Adrenal gland (tissue), 12 donors: ENCODE results near the gene CDCA7. TPM values are rescaled to one million over a fixed set of nuclear protein-coding genes. Genes with fewer than 3 reads are reported as not detected.
"Not testable (repeated sequence)": the region's sequence is repeated elsewhere in the genome, so short reads cannot be mapped to it uniquely, and the experiment has no call there.

ENCODE experiments used
- DNase-seq, 7 donors: peaks; one replicate each; pipeline ENCODE4 v3.0.0-alpha.2; 2019 to 2020
- H3K27ac ChIP-seq, 5 donors: fragments of 200-600 bp; sonication (generic) in 4 of 5; 1 replicate in 3 of 5; 2 replicates in 2 of 5; pipeline versions ENCODE4 v1.5.1 to v1.8.0; 2016 to 2020; ENCODE audit warnings: mild to moderate bottlenecking in 1 of 5
- H3K27me3 ChIP-seq: fragments of 200-600 bp; 2 replicates; pipeline ENCODE4 v1.8.0; 2021
- H3K36me3 ChIP-seq, 2 donors: fragments of 200-600 bp; replicated peaks in 1 of 2; 1 replicate in 1 of 2; 2 replicates in 1 of 2; pipeline versions ENCODE4 v1.5.1 to v1.8.0; 2018 to 2022
- H3K4me1 ChIP-seq, 2 donors: fragments of 200-600 bp; replicated peaks in 1 of 2; 1 replicate in 1 of 2; 2 replicates in 1 of 2; pipeline versions ENCODE4 v1.5.1 to v1.8.0; 2018 to 2021
- H3K4me3 ChIP-seq, 4 donors: fragments of 200-600 bp; sonication (generic) in 3 of 4; one replicate each; pipeline ENCODE4 v1.5.1; 2016 to 2018
- H3K9me3 ChIP-seq, 3 donors: fragments of 200-600 bp; sonication (generic) in 1 of 3; replicated peaks in 1 of 3; 1 replicate in 2 of 3; 2 replicates in 1 of 3; pipeline versions ENCODE4 v1.5.1 to v1.8.0; 2016 to 2021
- CTCF ChIP-seq, 6 experiments: fragments of 450-650 bp in 4 of 6; fragments of 200-600 bp in 2 of 6; sonication (generic) in 1 of 6; IDR thresholded peaks; 1 replicate in 5 of 6; 2 replicates in 1 of 6; pipeline versions ENCODE4 v1.5.1 to v1.8.0; 2016 to 2021; ENCODE audit warnings: antibody characterized with exemption in 6 of 6, mild to moderate bottlenecking in 2 of 6, moderate library complexity in 1 of 6
- POLR2A ChIP-seq, 2 donors: fragments of 450-650 bp; IDR thresholded peaks; one replicate each; pipeline ENCODE4 v1.6.1; 2017; ENCODE audit warnings: antibody characterized with exemption in 2 of 2, mild to moderate bottlenecking in 2 of 2, moderate library complexity in 1 of 2
- WGBS, 4 donors: extraction: QIAGEN DNeasy Blood & Tissue Kit in 2 of 4; methylation state at CpG; one replicate each; pipeline versions ENCODE4 v1.1.5 to v1.1.7; 2013 to 2017; 5-methylcytosine and 5-hydroxymethylcytosine counted together
- intact Hi-C, 2 donors: fragments of 100-400 bp; cut with DNase I; formaldehyde crosslinking; loops; one replicate each; pipeline versions ENCODE4 v1.14.1 to v1.15.0; 2022 to 2023
- polyA plus RNA-seq, 3 donors: library from polyadenylated mRNA; stranded (reverse); fragments of 200-250 nt in 2 of 3; fragments of 350-450 nt in 1 of 3; fragmentation: Illumina TruSeq in 1 of 3; extraction: RNeasy Lipid Tissue Mini Kit (QIAGEN cat#74804) in 1 of 3; gene quantifications; one replicate each; pipeline ENCODE4 v1.2.3, GENCODE V29; 2013 to 2014
- total RNA-seq, 9 donors: library from RNA; depleted of rRNA in 4 of 9; stranded (reverse); fragments of >200 nt in 4 of 9; fragments of 120-200 nt in 1 of 9; fragmentation: NEBNext Ultra II Directional in 1 of 9; extraction: Animal tissue kit (Norgen Biotek cat#: 25700) in 1 of 9; gene quantifications; one replicate each; pipeline versions ENCODE4 v1.1.0 to v1.2.4, GENCODE V29; 2013 to 2023
- donor health status: healthy with polysubstance abuse.
- donor health status: Bipolar disorder and iron deficiency.
- donor health status: DM: yes; HTN: yes; CAD: no.
- donor health status: DM: no; HTN: no; CAD: no.
- donor health status: DM: no; HTN: no; CAD: no.
- donor health status: DM: yes; HTN: yes; CAD: no.

The CDCA7 gene
- total and polyA plus RNA-seq, 12 donors, result 0.14 to 4.4 (median 0.61) TPM; not detected in 1

GRCh38 chr2:173359231-173359630, 4.6 kb downstream of the CDCA7 start:
- DNase-seq, result no peak
- WGBS, 4 donors, result 85 to 89% (median 89%) methylated on average over 8 of the region's 8 CpGs
- intact Hi-C loops, result no loop called here

GRCh38 chr2:173370198-173370597, 15.5 kb downstream of the CDCA7 start:
- Histone ChIP-seq H3K4me3 (no peak overlapping the region), H3K9me3 (no peaks in the 10 kb centered on the region), H3K27ac (no peak overlapping the region), H3K4me1 (no peaks in the 10 kb centered on the region), H3K27me3 (no peaks in the 10 kb centered on the region), H3K36me3 (no peaks in the 10 kb centered on the region)
- DNase-seq, result no peak
- TF ChIP-seq POLR2A (IDR thresholded peaks at IDR 0.05), result no peak
- no peak for TF ChIP-seq CTCF (IDR thresholded peaks at IDR 0.05)
- WGBS, 4 donors, result 73 to 83% (median 80%) methylated on average over 3 of the region's 3 CpGs
- intact Hi-C loops, result no loop called here

More at GRCh38 chr2:173359231-173359630, 4.6 kb downstream of the CDCA7 start:
- Histone ChIP-seq H3K36me3 (no peaks in the 10 kb centered on the region), H3K4me3 (no peak overlapping the region), H3K4me1 (peaks cover 0 to 10% of the 10 kb centered on the region in 2 donors), H3K27ac (no peak overlapping the region), H3K27me3 (peaks cover 20% of the 10 kb centered on the region), H3K9me3 (no peaks in the 10 kb centered on the region)
- TF ChIP-seq POLR2A (IDR thresholded peaks at IDR 0.05), result no peak
- TF ChIP-seq CTCF (IDR thresholded peaks at IDR 0.05), result no peak

GRCh38 chr2:173371023-173371422, 16.4 kb downstream of the CDCA7 start:
- intact Hi-C loops, result no loop called here
- Histone ChIP-seq H3K4me3 (no peak overlapping the region), H3K27ac (no peak overlapping the region), H3K36me3 (no peaks in the 10 kb centered on the region), H3K9me3 (no peaks in the 10 kb centered on the region), H3K4me1 (no peaks in the 10 kb centered on the region), H3K27me3 (no peaks in the 10 kb centered on the region)
- 77 to 87% (median 79%) methylated on average over 3 of the region's 3 CpGs for WGBS, 4 donors
- TF ChIP-seq POLR2A (IDR thresholded peaks at IDR 0.05), result no peak
- DNase-seq, result no peak

- no peak for TF ChIP-seq POLR2A (IDR thresholded peaks at IDR 0.05)
- TF ChIP-seq CTCF (IDR thresholded peaks at IDR 0.05), result no peak
- WGBS, 4 donors, result 70 to 86% (median 82%) methylated on average over 2 of the region's 2 CpGs
- Histone ChIP-seq H3K36me3 (no peaks in the 10 kb centered on the region), H3K27me3 (no peaks in the 10 kb centered on the region), H3K4me3 (no peak overlapping the region), H3K9me3 (no peaks in the 10 kb centered on the region), H3K27ac (no peak overlapping the region), H3K4me1 (no peaks in the 10 kb centered on the region)
- intact Hi-C loops, result no loop called here
- DNase-seq, result no peak
Observed at GRCh38 chr2:173373290-173373689, 18.6 kb downstream of the CDCA7 start.

GRCh38 chr2:173374634-173375033, 20.0 kb downstream of the CDCA7 start:
- intact Hi-C loops, result no loop called here
- 80 to 94% (median 89%) methylated on average over 3 of the region's 3 CpGs for WGBS, 4 donors

GRCh38 chr2:173385534-173385933, 30.9 kb downstream of the CDCA7 start:
- H3K27me3 ChIP-seq, H3K4me3 ChIP-seq, H3K9me3 ChIP-seq, H3K36me3 ChIP-seq, DNase-seq, H3K4me1 ChIP-seq, intact Hi-C loops, H3K27ac ChIP-seq: not testable (repeated sequence)
- WGBS, 4 donors, result 91 to 95% (median 93%) methylated on average over 4 of the region's 4 CpGs

More at GRCh38 chr2:173374634-173375033, 20.0 kb downstream of the CDCA7 start:
- H3K9me3 ChIP-seq, result no peaks in the 10 kb centered on the region
- H3K36me3 ChIP-seq, result no peaks in the 10 kb centered on the region
- TF ChIP-seq CTCF (IDR thresholded peaks at IDR 0.05) (no peak), POLR2A (IDR thresholded peaks at IDR 0.05) (no peak)
- no peak overlapping the region for H3K27ac ChIP-seq
- DNase-seq, result no peak
- no peaks in the 10 kb centered on the region for H3K4me1 ChIP-seq
- no peak overlapping the region for H3K4me3 ChIP-seq
- no peaks in the 10 kb centered on the region for H3K27me3 ChIP-seq
